ENCODE measurements around the gene PACRG. TPM values are rescaled to one million over a fixed set of nuclear protein-coding genes. Genes with fewer than 3 reads are reported as not detected.
"Not testable (repeated sequence)": the region's sequence is repeated elsewhere in the genome, so short reads cannot be mapped to it uniquely, and the experiment has no call there.

The PACRG gene
- total RNA-seq, 1 donor, result 0.73 TPM

DNA sequence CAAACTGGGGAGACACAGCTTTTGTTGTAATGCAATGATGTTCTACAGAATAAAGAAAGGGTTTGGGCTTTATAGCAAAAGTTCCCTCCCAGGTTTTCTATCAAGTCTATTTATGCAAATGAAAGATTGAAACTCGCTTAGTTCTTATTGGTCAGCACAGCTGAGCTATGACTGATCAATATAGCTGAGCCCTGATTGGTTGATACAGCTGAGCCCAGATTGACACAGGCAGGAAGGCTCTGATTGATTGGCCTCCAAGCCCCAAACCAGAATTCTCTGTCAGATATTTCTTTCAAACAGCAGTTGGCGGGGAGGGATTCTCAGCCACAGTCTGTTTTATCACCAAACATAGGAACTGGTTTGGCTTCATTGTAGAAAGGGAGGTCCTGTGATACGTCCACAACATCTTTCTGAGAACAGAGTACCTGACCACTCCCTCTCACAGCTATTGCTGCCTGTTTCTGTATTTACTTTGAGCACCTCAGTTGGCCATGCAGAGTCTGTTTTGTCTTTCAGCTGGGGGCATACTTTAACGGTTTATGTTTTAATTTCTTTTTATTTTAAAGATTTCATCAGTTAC is 223.5 kb downstream of the PACRG start:
- H3K4me1 ChIP-seq (ENCODE audit: insufficient read depth, low read length), result no peaks in the 10 kb centered on the region
- no peak overlapping the region for H3K4me3 ChIP-seq (ENCODE audit: low read length)

DNA sequence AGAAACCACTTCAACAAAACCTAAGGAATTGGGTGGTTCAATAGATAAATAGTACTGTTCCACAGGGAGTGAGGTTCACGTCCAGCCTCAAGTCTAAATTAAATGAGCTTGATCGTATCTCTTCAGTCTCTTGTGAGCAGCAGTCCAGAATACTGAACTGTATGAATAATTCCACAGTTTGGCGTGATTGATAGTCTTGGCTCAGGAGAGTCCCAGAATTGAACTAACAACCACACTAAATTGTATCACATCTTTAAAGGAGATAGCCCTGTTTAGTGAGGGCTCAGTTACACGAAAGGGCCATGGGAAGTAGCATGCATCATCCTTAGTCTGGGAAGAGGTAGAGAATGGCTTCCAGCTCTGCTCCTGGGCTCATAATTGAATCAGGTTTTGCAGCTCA is 224.6 kb downstream of the PACRG start:
- no peaks in the 10 kb centered on the region for H3K27me3 ChIP-seq (ENCODE audit: insufficient read depth, low read length)
- no peak overlapping the region for H3K4me3 ChIP-seq (ENCODE audit: low read length)
- no peaks in the 10 kb centered on the region for H3K9me3 ChIP-seq (ENCODE audit: low read depth, low read length)
- no peaks in the 10 kb centered on the region for H3K4me1 ChIP-seq (ENCODE audit: insufficient read depth, low read length)

More for the DNA sequence above, 223.5 kb downstream of the PACRG start:
- Histone ChIP-seq H3K27me3 (ENCODE audit: insufficient read depth, low read length) (no peaks in the 10 kb centered on the region), H3K9me3 (ENCODE audit: low read depth, low read length) (peaks cover 4% of the 10 kb centered on the region)

DNA sequence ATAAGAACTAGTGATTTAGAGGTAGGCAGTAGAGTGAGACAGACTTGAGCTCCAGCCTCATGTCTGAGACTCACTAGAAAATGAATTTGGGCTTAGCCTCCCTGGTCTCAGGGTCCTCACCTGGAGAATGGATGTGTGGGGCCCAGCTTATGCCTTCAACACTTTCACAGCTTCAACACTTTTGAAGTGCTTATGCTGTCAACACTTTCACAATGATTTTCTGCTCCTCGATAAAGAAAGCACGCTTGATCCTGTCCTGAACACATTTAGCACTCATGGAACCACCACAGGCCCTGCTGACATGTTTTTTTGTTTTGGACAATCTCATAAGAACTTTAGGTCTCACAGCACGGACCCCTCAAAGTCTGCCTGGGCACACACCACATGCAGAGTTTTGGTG is 229.3 kb downstream of the PACRG start:
- no peaks in the 10 kb centered on the region for H3K27me3 ChIP-seq (ENCODE audit: insufficient read depth, low read length)
- no peaks in the 10 kb centered on the region for H3K4me1 ChIP-seq (ENCODE audit: insufficient read depth, low read length)
- H3K9me3 ChIP-seq (ENCODE audit: low read depth, low read length), result no peaks in the 10 kb centered on the region
- no peak overlapping the region for H3K4me3 ChIP-seq (ENCODE audit: low read length)

DNA sequence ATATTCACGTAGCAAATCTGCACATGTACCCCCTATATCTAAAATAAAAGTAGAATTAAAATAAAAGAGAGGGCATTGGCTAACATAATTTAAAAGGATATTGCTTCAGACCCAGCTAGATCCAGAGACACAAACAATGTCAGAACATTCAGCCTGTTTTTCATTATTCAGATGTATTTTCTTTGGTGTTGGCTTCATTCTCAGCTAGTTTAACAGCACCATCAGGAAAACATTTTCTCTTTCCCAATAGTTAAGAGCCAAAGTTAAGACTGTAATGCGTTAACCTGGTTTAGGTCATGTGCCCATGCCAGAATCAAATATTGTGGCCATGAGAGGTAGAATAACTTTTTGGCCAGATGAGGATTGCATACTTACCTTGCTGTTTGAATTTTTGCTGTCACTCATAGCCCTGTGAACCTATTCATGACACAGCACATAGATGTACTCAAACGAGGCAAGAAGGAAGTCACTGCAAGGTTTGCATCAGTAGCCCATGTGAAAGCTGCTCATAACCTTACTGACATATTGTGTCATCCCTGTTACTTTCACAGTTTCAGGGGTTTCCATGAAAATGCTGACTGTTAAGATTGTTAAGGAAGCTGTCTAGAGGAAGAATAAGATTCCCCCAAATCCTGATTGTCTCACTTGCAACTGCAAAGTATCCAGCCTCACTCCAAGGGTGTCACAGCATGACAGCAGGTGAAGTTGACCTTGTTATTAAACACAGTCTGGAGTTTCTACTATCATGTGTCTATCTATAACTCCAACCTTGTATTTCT is 233.1 kb downstream of the PACRG start:
- no peaks in the 10 kb centered on the region for H3K27me3 ChIP-seq (ENCODE audit: insufficient read depth, low read length)
- no peaks in the 10 kb centered on the region for H3K9me3 ChIP-seq (ENCODE audit: low read depth, low read length)
- no peaks in the 10 kb centered on the region for H3K4me1 ChIP-seq (ENCODE audit: insufficient read depth, low read length)
- no peak overlapping the region for H3K4me3 ChIP-seq (ENCODE audit: low read length)

DNA sequence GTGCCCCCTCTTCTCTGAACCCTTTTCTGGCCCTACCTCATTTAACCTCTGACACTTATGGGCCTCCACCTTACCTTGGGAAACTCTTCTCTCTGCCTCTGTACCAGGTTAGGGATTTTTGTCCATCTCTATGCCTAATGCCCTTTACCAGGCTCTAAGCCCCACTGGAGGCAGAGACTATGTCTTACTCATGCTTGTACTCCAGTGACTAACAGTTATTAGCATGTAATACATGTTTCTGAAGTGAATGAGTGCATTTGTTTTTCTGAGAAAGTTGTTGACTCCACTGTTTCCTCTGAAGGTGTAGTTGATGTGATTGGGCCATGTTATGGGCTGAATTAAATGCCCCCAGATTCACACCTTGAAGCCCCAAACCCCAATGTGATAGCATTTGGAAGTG is 234.3 kb downstream of the PACRG start:
- H3K9me3 ChIP-seq (ENCODE audit: low read depth, low read length), result no peaks in the 10 kb centered on the region
- no peaks in the 10 kb centered on the region for H3K27me3 ChIP-seq (ENCODE audit: insufficient read depth, low read length)
- H3K4me1 ChIP-seq (ENCODE audit: insufficient read depth, low read length), result no peaks in the 10 kb centered on the region
- no peak overlapping the region for H3K4me3 ChIP-seq (ENCODE audit: low read length)

DNA sequence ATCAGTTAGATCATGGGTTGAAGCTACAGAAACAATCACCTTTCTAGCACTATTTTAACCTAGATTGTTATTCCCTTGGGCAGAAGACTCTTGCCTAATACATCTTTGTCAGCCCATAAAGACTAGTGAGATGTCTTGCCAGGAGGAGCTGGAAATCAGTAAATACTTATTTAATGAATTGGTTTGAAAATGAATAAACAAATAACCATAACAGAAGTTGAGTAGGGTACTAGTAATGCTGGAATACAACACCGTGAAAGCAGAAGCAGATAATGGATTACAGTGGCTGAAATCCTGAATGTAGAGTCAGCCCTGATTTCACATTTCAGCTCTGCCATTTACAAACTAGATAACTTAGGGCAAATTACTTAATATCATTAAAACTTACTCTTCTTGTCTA is 236.1 kb downstream of the PACRG start:
- Histone ChIP-seq H3K4me3 (ENCODE audit: low read length) (no peak overlapping the region), H3K27me3 (ENCODE audit: insufficient read depth, low read length) (no peaks in the 10 kb centered on the region), H3K4me1 (ENCODE audit: insufficient read depth, low read length) (no peaks in the 10 kb centered on the region), H3K9me3 (ENCODE audit: low read depth, low read length) (no peaks in the 10 kb centered on the region)

DNA sequence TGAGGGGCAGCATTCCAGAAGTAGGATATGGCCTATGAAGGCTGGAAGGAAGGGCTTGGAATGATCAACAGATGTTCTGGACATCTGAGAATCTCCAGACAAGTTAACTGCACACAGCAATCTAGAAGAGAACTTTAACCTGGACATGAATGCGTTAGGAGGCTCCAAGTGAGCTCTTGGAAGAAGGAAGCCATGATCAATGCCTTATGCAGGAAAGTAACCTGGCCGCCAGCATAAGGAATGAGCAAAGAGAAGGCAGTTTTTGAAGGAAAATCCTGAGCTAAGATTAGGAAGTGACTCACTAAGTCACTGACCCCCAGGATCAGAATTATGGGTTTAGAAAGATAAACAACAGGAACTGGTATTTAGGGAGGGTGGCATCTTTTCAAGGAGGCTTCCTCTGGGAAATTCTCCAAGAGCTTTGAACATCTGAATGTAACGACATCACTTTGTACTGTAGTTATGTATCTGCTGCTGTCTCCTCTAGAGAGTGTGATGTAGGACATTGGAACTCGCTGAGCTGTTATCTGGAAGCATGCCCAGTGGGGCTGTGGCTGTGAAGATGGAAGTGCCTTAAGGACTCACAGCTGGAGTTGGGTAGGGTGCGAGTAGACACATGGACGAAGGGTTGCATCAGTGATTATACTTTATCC is 236.8 kb downstream of the PACRG start:
- no peaks in the 10 kb centered on the region for H3K4me1 ChIP-seq (ENCODE audit: insufficient read depth, low read length)
- H3K27me3 ChIP-seq (ENCODE audit: insufficient read depth, low read length), result no peaks in the 10 kb centered on the region
- no peak overlapping the region for H3K4me3 ChIP-seq (ENCODE audit: low read length)
- no peaks in the 10 kb centered on the region for H3K9me3 ChIP-seq (ENCODE audit: low read depth, low read length)

DNA sequence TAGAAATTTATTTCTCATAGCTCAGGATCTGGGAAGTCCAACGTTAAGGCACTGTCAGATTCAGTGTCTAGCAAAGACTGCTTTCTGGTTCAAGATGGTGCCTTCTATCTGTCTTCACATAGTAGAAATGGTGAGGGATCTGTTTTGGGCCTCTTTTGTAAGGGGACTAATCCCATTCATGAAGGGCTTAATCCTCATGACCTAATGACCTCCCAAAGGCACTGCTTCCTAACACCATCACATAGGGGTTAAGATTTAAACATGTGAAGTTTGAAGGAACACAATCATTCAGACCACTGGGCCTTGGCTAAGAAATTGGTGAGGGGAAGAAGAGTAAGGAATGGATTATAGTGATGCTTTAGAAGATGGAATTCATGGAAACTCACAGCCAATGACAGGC is 237.6 kb downstream of the PACRG start:
- Histone ChIP-seq H3K27me3 (ENCODE audit: insufficient read depth, low read length) (no peaks in the 10 kb centered on the region), H3K4me1 (ENCODE audit: insufficient read depth, low read length) (no peaks in the 10 kb centered on the region), H3K9me3 (ENCODE audit: low read depth, low read length) (no peaks in the 10 kb centered on the region), H3K4me3 (ENCODE audit: low read length) (no peak overlapping the region)

DNA sequence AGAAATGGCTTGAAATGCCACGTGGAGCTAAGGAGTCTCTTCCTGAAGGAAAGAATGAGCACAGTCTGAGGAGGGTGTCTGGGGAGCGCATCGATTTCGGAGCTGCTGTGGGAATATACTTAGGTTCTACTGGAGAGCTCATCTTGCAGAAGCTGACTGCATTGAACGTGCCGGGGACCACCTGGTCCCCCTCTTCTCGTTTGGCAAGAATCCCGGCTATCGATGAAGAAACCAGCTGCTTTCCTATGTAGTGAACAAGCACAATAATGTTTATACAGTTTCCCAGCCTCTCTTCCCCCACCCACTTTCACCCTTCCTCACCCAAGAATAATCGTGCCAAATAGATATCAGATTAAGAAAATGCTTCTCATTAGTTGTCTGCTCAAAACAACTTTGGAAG is 242.5 kb downstream of the PACRG start:
- H3K4me3 ChIP-seq (ENCODE audit: low read length), result no peak overlapping the region
- H3K4me1 ChIP-seq (ENCODE audit: insufficient read depth, low read length), result no peaks in the 10 kb centered on the region
- no peaks in the 10 kb centered on the region for H3K27me3 ChIP-seq (ENCODE audit: insufficient read depth, low read length)
- H3K9me3 ChIP-seq (ENCODE audit: low read depth, low read length), result no peaks in the 10 kb centered on the region

DNA sequence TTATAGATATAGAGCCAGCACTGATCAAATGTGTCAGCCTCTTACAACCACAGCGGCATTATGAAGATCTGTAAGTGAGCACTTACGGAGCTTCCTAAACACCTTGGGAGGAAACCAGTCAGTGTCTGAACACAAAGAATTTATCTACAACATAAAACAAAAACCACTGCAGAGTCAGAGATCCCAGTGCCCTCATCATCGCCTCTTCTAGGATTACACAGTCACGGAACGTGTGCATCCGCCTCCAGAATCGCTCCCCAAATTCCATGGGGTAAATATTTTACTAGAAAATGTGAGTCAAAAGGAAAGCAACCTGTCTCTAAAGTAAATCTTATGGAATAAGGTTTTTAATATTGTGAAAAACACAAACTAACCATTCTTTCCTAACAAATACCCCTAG is 243.6 kb downstream of the PACRG start:
- no peaks in the 10 kb centered on the region for H3K27me3 ChIP-seq (ENCODE audit: insufficient read depth, low read length)
- H3K4me3 ChIP-seq (ENCODE audit: low read length), result no peak overlapping the region
- no peaks in the 10 kb centered on the region for H3K4me1 ChIP-seq (ENCODE audit: insufficient read depth, low read length)
- H3K9me3 ChIP-seq (ENCODE audit: low read depth, low read length), result no peaks in the 10 kb centered on the region

DNA sequence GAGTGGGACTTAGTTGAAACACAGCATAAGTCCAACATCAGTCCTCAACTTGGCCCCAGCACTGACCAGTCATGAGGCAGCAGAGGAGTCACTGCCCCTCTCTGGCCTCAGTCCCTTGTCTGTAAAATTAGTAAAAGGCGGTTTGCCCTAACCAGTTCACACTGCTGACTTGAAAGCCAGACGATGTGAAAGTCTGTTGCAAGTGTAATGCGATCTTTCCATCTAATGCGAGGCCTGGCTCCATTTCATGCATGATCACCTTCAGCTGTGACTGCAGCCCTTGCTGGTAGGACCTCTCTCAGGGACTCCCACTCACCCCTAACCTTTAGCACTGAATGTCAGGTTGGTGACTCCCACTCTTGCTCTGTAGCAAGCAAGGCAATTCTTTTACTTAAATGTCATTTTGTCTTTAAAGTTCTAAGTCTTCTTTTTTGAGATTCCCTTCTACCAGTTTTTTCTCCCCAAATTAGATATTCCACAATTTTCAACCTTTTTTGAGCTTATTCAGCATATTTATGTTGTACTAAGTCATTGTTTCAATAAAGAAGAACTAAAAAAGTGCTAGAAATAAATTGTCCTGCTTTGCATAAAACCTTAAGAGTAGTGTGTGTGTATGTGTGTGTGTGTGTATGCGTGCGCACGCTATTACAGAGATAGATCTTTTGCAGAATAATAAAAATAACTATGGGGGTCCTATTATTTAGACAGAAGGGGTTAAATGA is 245.5 kb downstream of the PACRG start:
- Histone ChIP-seq H3K4me3 (ENCODE audit: low read length) (no peak overlapping the region), H3K9me3 (ENCODE audit: low read depth, low read length) (no peaks in the 10 kb centered on the region), H3K27me3 (ENCODE audit: insufficient read depth, low read length) (no peaks in the 10 kb centered on the region), H3K4me1 (ENCODE audit: insufficient read depth, low read length) (no peaks in the 10 kb centered on the region)

DNA sequence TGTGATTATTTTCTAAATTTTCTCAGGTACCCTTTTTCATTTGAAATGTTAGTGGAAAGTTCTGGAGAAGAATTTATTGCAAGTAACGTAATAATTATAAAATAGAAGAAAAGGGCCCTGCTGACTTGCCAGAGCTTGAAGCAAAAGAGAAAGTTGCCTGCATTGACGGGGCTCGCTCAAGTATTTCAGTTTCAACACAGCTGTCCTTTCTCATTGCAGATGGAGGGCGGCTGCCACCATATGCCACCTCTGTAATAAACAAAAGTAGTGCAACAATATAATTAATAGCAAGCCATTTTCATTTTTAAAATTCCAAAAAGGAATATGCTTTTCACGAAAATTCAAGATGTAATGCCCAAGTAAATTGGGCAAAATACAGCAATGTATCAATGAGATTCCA is 246.2 kb downstream of the PACRG start:
- Histone ChIP-seq H3K9me3 (ENCODE audit: low read depth, low read length) (no peaks in the 10 kb centered on the region), H3K4me1 (ENCODE audit: insufficient read depth, low read length) (no peaks in the 10 kb centered on the region), H3K4me3 (ENCODE audit: low read length) (no peak overlapping the region), H3K27me3 (ENCODE audit: insufficient read depth, low read length) (no peaks in the 10 kb centered on the region)

DNA sequence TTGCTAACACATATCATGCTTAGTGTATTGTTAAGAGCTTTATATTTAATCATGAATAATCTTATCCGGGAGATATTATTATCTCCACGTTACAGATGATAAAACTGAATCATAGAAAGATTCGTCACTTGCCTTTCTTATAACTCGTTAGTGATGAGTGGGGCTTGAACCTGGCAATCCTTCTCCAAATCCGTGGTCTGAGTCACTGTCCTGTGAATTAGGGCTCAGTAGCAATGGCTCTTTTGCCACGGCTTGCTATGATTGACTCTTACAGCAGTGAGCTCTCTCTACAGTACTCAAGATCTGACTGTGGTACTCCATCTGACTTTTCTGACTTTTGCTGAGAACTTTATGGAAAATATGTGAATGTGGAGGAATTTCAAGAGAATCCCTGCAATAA is 246.9 kb downstream of the PACRG start:
- Histone ChIP-seq H3K27me3 (ENCODE audit: insufficient read depth, low read length) (no peaks in the 10 kb centered on the region), H3K4me3 (ENCODE audit: low read length) (no peak overlapping the region), H3K4me1 (ENCODE audit: insufficient read depth, low read length) (no peaks in the 10 kb centered on the region), H3K9me3 (ENCODE audit: low read depth, low read length) (no peaks in the 10 kb centered on the region)

DNA sequence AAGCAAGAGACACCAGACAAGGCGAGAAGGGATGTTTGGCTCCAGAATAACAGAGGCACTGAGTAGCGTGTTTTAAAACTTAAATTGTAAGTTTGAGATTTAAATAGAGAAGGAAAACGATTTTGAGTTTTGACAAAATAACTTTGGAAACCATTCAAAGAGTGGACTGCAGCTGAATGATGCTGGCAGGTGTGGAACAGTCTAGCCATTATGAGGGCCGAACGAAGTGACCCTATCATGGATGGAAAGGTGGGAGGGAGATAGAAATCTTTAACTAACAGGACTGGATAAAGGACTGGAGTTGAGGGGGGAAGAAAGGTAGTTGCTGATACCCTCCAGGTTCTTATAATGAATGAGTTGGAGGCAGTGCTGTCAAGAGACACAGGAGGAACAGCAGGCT is 248.4 kb downstream of the PACRG start:
- Histone ChIP-seq H3K4me3 (ENCODE audit: low read length) (no peak overlapping the region), H3K4me1 (ENCODE audit: insufficient read depth, low read length) (no peaks in the 10 kb centered on the region), H3K9me3 (ENCODE audit: low read depth, low read length) (no peaks in the 10 kb centered on the region), H3K27me3 (ENCODE audit: insufficient read depth, low read length) (no peaks in the 10 kb centered on the region)

DNA sequence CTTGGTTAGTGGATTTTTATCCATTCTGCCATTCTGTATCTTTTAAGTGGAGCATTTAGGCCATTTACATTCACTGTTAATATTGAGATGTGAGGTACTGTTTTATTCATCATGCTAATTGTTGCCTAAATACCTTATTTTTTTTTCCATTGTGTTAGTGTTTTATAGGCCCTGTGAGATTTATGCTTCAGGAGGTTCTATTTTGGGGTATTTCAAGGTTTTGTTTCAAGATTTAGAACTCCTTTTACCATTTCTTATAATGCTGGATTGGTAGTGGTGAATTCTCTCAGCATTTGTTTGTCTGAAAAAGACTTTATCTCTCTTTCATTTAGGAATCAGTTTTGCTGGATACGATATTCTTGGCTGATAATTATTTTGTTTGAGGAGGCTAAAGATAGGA is 255.5 kb downstream of the PACRG start:
- H3K4me1 ChIP-seq (ENCODE audit: insufficient read depth, low read length); H3K27me3 ChIP-seq (ENCODE audit: insufficient read depth, low read length); H3K9me3 ChIP-seq (ENCODE audit: low read depth, low read length); H3K4me3 ChIP-seq (ENCODE audit: low read length): not testable (repeated sequence)

All from mononuclear cell (primary cell).